ENCODE measurements around the gene ARL16.
A peak's percentile ranks its signal among the peaks of the same experiment; 100 is the strongest.

The ARL16 gene

DNA sequence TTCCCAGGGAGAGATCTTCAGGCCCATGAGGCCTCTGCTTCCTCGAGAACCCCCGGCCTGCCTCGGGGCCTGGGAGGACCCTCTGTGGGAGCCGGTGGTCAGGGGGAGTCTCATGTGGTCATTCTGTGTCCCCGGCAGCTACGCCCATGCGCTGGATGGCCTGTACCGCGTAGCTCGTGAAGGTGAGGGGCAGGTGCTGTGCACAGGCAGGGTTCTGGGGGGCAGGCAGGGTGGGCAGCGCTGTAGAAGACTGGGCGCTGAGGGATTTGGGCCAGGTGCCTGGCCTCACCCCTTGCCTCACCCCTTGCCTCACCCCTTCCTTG lies 33.0 kb upstream of the ARL16 start:
- Histone ChIP-seq H3K4me2 (ENCODE audit: low read length) (no peak overlapping the region), H3K9ac (ENCODE audit: low read length) (no peak overlapping the region), H2BK5ac (ENCODE audit: low read length) (no peak overlapping the region), H3K79me2 (ENCODE audit: control insufficient read depth, insufficient read depth, low read length) (no peaks in the 10 kb centered on the region), H3K4ac (ENCODE audit: low read depth, low read length) (no peak overlapping the region), H3K23ac (ENCODE audit: low read length) (no peak overlapping the region), H3K18ac (ENCODE audit: low read length) (no peak overlapping the region), H4K5ac (ENCODE audit: low read length) (no peak overlapping the region), H3K56ac (ENCODE audit: low read length) (no peak overlapping the region), H3K36me3 (ENCODE audit: control insufficient read depth, insufficient read depth, low read length) (no peaks in the 10 kb centered on the region), H2AK5ac (ENCODE audit: low read length) (no peak overlapping the region), H3K27ac (ENCODE audit: low read depth, low read length) (no peak overlapping the region), H3K27me3 (ENCODE audit: insufficient read depth, low read length, poor library complexity) (no peaks in the 10 kb centered on the region), H3K4me3 (ENCODE audit: low read length) (no peak overlapping the region), H2BK120ac (ENCODE audit: low read depth, low read length) (no peak overlapping the region), H2BK15ac (replicated peaks; ENCODE audit: low read depth) (no peak overlapping the region), H3K79me1 (ENCODE audit: low read length) (peaks cover 3% of the 10 kb centered on the region), H4K8ac (ENCODE audit: low read depth, low read length) (no peak overlapping the region), H3K4me1 (ENCODE audit: control insufficient read depth, low read depth, low read length) (peaks cover 2% of the 10 kb centered on the region)
- no peak for DNase-seq
- no CpG with 5 or more reads among the region's 12 CpGs for whole genome bisulfite sequencing (ENCODE audit: extremely low coverage, insufficient coverage, low lambda C conversion rate)

DNA sequence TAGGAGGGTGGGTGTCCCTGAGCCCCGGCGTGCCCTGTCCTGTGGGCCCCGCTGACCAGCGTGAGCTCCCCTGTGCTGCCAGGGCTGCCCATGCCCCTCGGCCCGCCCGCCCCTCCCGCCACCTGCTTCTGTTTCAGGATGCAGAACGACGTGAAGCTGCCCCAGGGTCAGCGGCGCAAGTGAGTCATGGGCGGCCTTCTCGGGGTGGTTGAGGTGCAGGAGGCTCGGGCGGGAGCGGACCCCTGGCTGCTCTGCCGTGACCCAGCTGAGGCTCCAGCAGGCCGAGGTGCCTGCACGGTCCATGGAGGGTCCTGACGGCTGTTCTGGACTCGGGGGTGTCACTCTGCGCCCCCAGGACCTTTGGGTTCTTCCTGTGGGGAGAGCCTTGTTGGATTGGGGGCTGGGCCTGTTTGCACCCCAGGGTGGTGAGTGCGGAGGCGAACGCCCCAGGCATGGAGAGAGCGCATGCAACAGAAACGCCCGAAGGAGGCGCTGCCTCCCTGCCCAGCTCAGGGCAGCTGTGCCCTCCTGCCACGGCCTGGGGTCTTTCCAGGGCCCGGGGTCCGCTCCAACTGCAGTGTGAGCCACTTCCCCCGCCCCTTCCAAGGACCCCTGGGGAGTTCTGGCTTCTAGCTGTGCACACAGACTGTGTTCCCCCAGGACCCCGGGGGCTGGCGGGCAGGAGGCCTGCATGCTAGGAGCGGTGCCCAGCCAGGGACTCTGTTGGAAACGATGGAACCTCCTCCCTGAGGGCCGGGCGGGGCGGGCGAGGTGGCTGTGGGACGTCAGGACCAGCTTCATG lies 32.5 kb upstream of the ARL16 start:
- H3K4ac ChIP-seq (ENCODE audit: low read depth, low read length): no peak overlapping the region
- no peak for DNase-seq
- no peak overlapping the region for H4K5ac ChIP-seq (ENCODE audit: low read length)
- H3K23ac ChIP-seq (ENCODE audit: low read length): no peak overlapping the region
- H4K8ac ChIP-seq (ENCODE audit: low read depth, low read length): no peak overlapping the region
- no peak overlapping the region for H2BK5ac ChIP-seq (ENCODE audit: low read length)
- H3K27ac ChIP-seq (ENCODE audit: low read depth, low read length): no peak overlapping the region
- H3K79me1 ChIP-seq (ENCODE audit: low read length): peaks cover 3% of the 10 kb centered on the region
- no CpG with 5 or more reads among the region's 43 CpGs for WGBS (ENCODE audit: extremely low coverage, insufficient coverage, low lambda C conversion rate)
- H3K9ac ChIP-seq (ENCODE audit: low read length): no peak overlapping the region
- no peak overlapping the region for H3K4me2 ChIP-seq (ENCODE audit: low read length)
- H3K36me3 ChIP-seq (ENCODE audit: control insufficient read depth, insufficient read depth, low read length): no peaks in the 10 kb centered on the region
- no peak overlapping the region for H2AK5ac ChIP-seq (ENCODE audit: low read length)
- H2BK15ac ChIP-seq (replicated peaks; ENCODE audit: low read depth): no peak overlapping the region
- H3K27me3 ChIP-seq (ENCODE audit: insufficient read depth, low read length, poor library complexity): no peaks in the 10 kb centered on the region
- H3K56ac ChIP-seq (ENCODE audit: low read length): no peak overlapping the region
- no peak overlapping the region for H3K18ac ChIP-seq (ENCODE audit: low read length)
- H2BK120ac ChIP-seq (ENCODE audit: low read depth, low read length): no peak overlapping the region
- H3K79me2 ChIP-seq (ENCODE audit: control insufficient read depth, insufficient read depth, low read length): no peaks in the 10 kb centered on the region
- no peak overlapping the region for H3K4me3 ChIP-seq (ENCODE audit: low read length)
- H3K4me1 ChIP-seq (ENCODE audit: control insufficient read depth, low read depth, low read length): peaks cover 2% of the 10 kb centered on the region

DNA sequence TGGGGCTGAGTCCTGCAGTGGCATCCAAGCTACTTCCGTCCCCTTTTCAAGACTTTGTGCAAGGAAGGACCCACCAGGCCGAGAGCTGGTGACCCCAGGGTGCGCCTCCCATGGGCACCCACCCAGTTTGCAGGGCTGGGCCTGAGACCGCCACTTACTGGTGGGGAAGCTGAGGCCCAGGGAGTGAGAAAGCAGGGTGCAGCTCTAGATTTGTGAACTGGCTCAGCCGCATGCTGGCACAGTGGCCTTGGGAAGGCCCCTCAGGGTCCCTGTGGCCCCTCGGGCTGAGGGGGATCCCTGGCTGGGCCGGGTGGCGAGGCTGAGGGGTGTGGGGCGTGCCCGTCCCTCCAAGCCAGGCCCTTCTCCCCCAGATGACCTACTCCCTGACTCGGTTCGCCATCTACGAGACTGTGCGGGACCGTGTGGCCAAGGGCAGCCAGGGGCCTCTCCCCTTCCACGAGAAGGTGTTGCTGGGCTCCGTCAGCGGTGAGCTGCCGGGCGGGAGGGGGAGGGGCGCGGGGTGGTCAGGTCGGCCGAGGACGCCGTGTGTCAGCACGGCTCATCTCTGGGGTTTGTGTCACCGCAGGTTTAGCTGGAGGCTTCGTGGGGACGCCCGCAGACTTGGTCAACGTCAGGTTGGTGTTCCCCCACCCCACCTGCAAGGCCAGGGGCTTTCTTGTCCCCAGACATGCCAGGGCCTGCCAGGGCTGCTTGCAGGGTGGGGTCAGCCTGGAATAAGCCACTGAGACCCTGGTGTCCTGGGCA lies 31.7 kb upstream of the ARL16 start:
- Histone ChIP-seq H3K4me2 (ENCODE audit: low read length) (no peak overlapping the region), H3K4me3 (ENCODE audit: low read length) (no peak overlapping the region), H3K36me3 (ENCODE audit: control insufficient read depth, insufficient read depth, low read length) (no peaks in the 10 kb centered on the region), H2BK15ac (replicated peaks; ENCODE audit: low read depth) (no peak overlapping the region), H3K79me1 (ENCODE audit: low read length) (peaks cover 3% of the 10 kb centered on the region), H3K4me1 (ENCODE audit: control insufficient read depth, low read depth, low read length) (peaks cover 6% of the 10 kb centered on the region), H3K27ac (ENCODE audit: low read depth, low read length) (no peak overlapping the region), H3K23ac (ENCODE audit: low read length) (no peak overlapping the region), H3K4ac (ENCODE audit: low read depth, low read length) (no peak overlapping the region), H3K18ac (ENCODE audit: low read length) (no peak overlapping the region), H2BK120ac (ENCODE audit: low read depth, low read length) (no peak overlapping the region), H3K9ac (ENCODE audit: low read length) (no peak overlapping the region), H2BK5ac (ENCODE audit: low read length) (no peak overlapping the region), H3K79me2 (ENCODE audit: control insufficient read depth, insufficient read depth, low read length) (no peaks in the 10 kb centered on the region), H2AK5ac (ENCODE audit: low read length) (no peak overlapping the region), H3K56ac (ENCODE audit: low read length) (no peak overlapping the region), H3K27me3 (ENCODE audit: insufficient read depth, low read length, poor library complexity) (no peaks in the 10 kb centered on the region), H4K8ac (ENCODE audit: low read depth, low read length) (no peak overlapping the region), H4K5ac (ENCODE audit: low read length) (no peak overlapping the region)
- DNase-seq: no peak
- no CpG with 5 or more reads among the region's 32 CpGs for WGBS (ENCODE audit: extremely low coverage, insufficient coverage, low lambda C conversion rate)

DNA sequence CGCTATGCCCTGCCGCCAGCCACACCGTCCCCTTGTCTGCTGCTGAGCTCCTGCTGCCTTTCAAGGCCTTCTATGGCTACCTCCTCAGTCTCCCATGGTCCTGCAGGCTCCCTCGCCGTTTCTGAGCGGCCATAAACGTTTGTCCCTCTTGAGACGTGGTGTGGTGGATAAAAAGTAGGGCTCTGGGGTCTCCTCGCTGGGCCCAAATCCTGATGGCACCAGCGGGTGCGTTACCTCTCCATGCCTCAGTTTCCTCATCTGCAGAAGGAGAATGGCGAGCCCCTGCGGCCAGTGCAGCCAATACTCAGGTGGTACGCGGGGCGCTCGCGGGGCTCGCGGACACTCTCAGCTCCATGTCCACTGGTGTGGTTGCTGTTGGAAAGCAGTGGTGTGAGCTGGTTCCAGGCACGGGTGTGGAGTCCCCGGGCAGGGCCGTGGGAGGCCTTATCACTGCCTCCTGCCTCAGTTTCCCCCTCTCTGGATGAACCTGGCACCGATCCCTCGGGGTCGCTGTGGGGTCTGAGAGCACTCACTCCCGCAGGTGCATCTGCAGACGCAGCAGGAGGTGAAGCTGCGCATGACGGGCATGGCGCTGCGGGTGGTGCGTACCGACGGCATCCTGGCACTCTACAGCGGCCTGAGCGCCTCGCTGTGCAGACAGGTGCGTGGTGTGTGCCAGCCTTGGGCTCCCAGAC lies 31.0 kb upstream of the ARL16 start:
- Histone ChIP-seq H3K4me3 (ENCODE audit: low read length) (no peak overlapping the region), H3K4me2 (ENCODE audit: low read length) (no peak overlapping the region), H4K8ac (ENCODE audit: low read depth, low read length) (no peak overlapping the region), H3K9ac (ENCODE audit: low read length) (no peak overlapping the region), H3K4ac (ENCODE audit: low read depth, low read length) (no peak overlapping the region), H3K23ac (ENCODE audit: low read length) (no peak overlapping the region), H3K4me1 (ENCODE audit: control insufficient read depth, low read depth, low read length) (peaks cover 6% of the 10 kb centered on the region), H3K27me3 (ENCODE audit: insufficient read depth, low read length, poor library complexity) (no peaks in the 10 kb centered on the region), H3K56ac (ENCODE audit: low read length) (no peak overlapping the region), H3K79me1 (ENCODE audit: low read length) (peaks cover 3% of the 10 kb centered on the region), H3K79me2 (ENCODE audit: control insufficient read depth, insufficient read depth, low read length) (no peaks in the 10 kb centered on the region), H2BK5ac (ENCODE audit: low read length) (no peak overlapping the region), H3K18ac (ENCODE audit: low read length) (no peak overlapping the region), H2AK5ac (ENCODE audit: low read length) (no peak overlapping the region), H3K36me3 (ENCODE audit: control insufficient read depth, insufficient read depth, low read length) (no peaks in the 10 kb centered on the region), H4K5ac (ENCODE audit: low read length) (no peak overlapping the region), H2BK15ac (replicated peaks; ENCODE audit: low read depth) (no peak overlapping the region), H2BK120ac (ENCODE audit: low read depth, low read length) (no peak overlapping the region), H3K27ac (ENCODE audit: low read depth, low read length) (no peak overlapping the region)
- no peak for DNase-seq
- no CpG with 5 or more reads among the region's 39 CpGs for WGBS (ENCODE audit: extremely low coverage, insufficient coverage, low lambda C conversion rate)

DNA sequence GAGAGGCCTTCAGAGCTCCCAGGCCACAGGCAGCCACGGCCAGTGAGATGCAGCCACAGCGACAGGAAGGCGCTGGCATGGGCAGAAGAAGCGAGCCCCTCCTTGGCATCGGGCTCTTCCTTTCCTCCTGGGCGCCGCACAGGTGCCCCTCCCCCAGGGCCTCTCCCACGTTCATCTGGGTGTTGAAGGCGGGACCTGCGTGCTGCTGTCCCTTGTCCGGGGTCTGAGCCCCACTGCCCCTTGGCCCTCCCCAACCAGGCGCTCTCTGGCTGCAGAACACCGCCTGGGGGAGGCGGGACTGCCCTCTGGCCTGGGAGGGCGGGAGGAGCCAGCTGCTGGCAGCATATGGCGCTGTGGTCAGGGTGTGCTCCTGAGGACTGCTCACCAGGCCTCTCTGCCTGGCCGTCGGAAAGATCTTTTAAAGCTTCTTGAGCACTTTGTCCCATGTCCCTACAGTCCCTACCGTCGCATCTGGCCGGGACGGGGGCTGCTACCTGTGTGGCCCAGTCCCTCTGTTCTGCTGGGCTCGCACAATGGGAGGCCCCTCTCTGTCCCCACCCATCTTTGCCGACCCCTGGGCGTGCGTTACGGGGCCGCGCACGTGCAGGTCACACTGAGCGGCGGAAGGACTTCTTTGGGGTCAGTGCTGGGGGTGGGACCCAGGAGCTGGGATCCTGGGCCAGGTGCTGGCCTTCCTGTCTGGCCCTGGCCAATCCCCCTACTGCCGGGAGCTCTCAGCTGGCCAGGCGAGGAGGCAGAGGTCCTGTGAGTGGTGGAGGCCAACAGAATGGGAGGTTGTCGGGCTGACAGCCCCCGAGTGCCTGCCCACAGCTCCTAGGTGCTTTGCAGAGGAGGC lies 30.2 kb upstream of the ARL16 start:
- DNase-seq: no peak
- peak overlapping the region; percentile 49 for H3K56ac ChIP-seq (ENCODE audit: low read length)
- no peak overlapping the region for H2BK15ac ChIP-seq (replicated peaks; ENCODE audit: low read depth)
- no peak overlapping the region for H3K18ac ChIP-seq (ENCODE audit: low read length)
- no peak overlapping the region for H4K8ac ChIP-seq (ENCODE audit: low read depth, low read length)
- H3K36me3 ChIP-seq (ENCODE audit: control insufficient read depth, insufficient read depth, low read length): no peaks in the 10 kb centered on the region
- no peak overlapping the region for H2BK120ac ChIP-seq (ENCODE audit: low read depth, low read length)
- no peaks in the 10 kb centered on the region for H3K27me3 ChIP-seq (ENCODE audit: insufficient read depth, low read length, poor library complexity)
- H3K79me2 ChIP-seq (ENCODE audit: control insufficient read depth, insufficient read depth, low read length): no peaks in the 10 kb centered on the region
- H3K9ac ChIP-seq (ENCODE audit: low read length): peak overlapping the region; percentile 85
- H2BK5ac ChIP-seq (ENCODE audit: low read length): no peak overlapping the region
- H3K79me1 ChIP-seq (ENCODE audit: low read length): peaks cover 3% of the 10 kb centered on the region
- H3K4me3 ChIP-seq (ENCODE audit: low read length): no peak overlapping the region
- H3K4ac ChIP-seq (ENCODE audit: low read depth, low read length): no peak overlapping the region
- H3K27ac ChIP-seq (ENCODE audit: low read depth, low read length): no peak overlapping the region
- no peak overlapping the region for H2AK5ac ChIP-seq (ENCODE audit: low read length)
- peaks cover 6% of the 10 kb centered on the region for H3K4me1 ChIP-seq (ENCODE audit: control insufficient read depth, low read depth, low read length)
- H3K4me2 ChIP-seq (ENCODE audit: low read length): no peak overlapping the region
- H3K23ac ChIP-seq (ENCODE audit: low read length): peak overlapping the region; percentile 66
- no CpG with 5 or more reads among the region's 36 CpGs for WGBS (ENCODE audit: extremely low coverage, insufficient coverage, low lambda C conversion rate)
- no peak overlapping the region for H4K5ac ChIP-seq (ENCODE audit: low read length)
